Measurements from ENCODE around the gene CERS2. TPM values are rescaled to one million over a fixed set of nuclear protein-coding genes. Genes with fewer than 3 reads are reported as not detected.

CERS2 gene
- total and polyA plus RNA-seq, 8 donors, result 213 to 359 (median 260) TPM

GRCh38 chr1:150967936-150968335 lies 6.7 kb downstream of the CERS2 start:
- H3K36me3 ChIP-seq, result peaks cover 0 to 69% of the 10 kb centered on the region in 2 donors
- no peak for ATAC-seq
- H3K27me3 ChIP-seq, result no peaks in the 10 kb centered on the region
- peaks cover 26 to 40% of the 10 kb centered on the region in 2 donors for H3K4me1 ChIP-seq
- no peak overlapping the region for H3K4me3 ChIP-seq
- intact Hi-C loops (cut with DNase I), result no loop called here
- H3K9me3 ChIP-seq, result no peaks in the 10 kb centered on the region
- no peak overlapping the region for H3K27ac ChIP-seq
- DNase-seq, result no peak
- TF ChIP-seq, protein P1, sequence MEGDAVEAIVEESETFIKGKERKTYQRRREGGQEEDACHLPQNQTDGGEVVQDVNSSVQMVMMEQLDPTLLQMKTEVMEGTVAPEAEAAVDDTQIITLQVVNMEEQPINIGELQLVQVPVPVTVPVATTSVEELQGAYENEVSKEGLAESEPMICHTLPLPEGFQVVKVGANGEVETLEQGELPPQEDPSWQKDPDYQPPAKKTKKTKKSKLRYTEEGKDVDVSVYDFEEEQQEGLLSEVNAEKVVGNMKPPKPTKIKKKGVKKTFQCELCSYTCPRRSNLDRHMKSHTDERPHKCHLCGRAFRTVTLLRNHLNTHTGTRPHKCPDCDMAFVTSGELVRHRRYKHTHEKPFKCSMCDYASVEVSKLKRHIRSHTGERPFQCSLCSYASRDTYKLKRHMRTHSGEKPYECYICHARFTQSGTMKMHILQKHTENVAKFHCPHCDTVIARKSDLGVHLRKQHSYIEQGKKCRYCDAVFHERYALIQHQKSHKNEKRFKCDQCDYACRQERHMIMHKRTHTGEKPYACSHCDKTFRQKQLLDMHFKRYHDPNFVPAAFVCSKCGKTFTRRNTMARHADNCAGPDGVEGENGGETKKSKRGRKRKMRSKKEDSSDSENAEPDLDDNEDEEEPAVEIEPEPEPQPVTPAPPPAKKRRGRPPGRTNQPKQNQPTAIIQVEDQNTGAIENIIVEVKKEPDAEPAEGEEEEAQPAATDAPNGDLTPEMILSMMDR (IDR thresholded peaks at IDR 0.05), result no peak

DNA sequence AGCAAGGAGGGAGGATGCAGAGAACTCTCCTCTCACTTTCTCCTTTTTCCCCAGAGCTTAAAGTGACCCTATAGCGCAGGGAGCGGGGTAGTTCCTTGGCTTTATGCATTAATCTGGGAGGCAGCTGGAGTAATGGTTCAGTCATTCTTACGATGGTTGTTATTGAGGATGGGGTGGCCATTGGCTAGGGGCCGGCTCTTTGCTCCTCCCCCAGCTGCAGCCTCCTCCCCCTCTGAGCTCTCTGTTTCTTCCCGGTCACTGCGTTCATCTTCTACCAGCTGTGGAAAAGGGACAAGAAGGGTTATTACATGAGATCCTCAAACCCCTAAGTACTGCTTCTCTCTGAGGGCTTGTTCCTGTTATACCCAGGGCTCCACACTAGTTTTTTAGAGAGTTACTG lies 8.6 kb downstream of the CERS2 start:
- TF ChIP-seq, protein P1 (IDR thresholded peaks at IDR 0.05), result no peak
- Histone ChIP-seq H3K9me3 (no peaks in the 10 kb centered on the region), H3K36me3 (peaks cover 0 to 88% of the 10 kb centered on the region in 2 donors), H3K27ac (no peak overlapping the region), H3K27me3 (no peaks in the 10 kb centered on the region), H3K4me3 (no peak overlapping the region), H3K4me1 (peaks cover 9 to 28% of the 10 kb centered on the region in 2 donors)
- DNase-seq (no peak), ATAC-seq (no peak)
- intact Hi-C loops (cut with DNase I), result no loop called here

- DNase-seq (no peak), ATAC-seq (no peak)
- Histone ChIP-seq H3K9me3 (no peaks in the 10 kb centered on the region), H3K27me3 (no peaks in the 10 kb centered on the region), H3K36me3 (peaks cover 0 to 92% of the 10 kb centered on the region in 2 donors), H3K4me3 (no peak overlapping the region), H3K4me1 (peaks cover 5 to 24% of the 10 kb centered on the region in 2 donors), H3K27ac (no peak overlapping the region)
- intact Hi-C loops (cut with DNase I), result no loop called here
- TF ChIP-seq, protein P1 (IDR thresholded peaks at IDR 0.05), result no peak
Observed at GRCh38 chr1:150965605-150966004, 9.0 kb downstream of the CERS2 start.

- Histone ChIP-seq H3K9me3 (no peaks in the 10 kb centered on the region), H3K4me1 (peaks cover 0 to 9% of the 10 kb centered on the region in 2 donors), H3K4me3 (no peak overlapping the region), H3K27me3 (no peaks in the 10 kb centered on the region), H3K36me3 (peaks cover 0 to 100% of the 10 kb centered on the region in 2 donors), H3K27ac (peak overlapping the region in 1 of 2 donors; percentile 18)
- TF ChIP-seq, protein P1 (IDR thresholded peaks at IDR 0.05), result no peak
- DNase-seq (no peak), ATAC-seq (no peak)
- intact Hi-C loops (cut with DNase I), result no loop called here
Observed at GRCh38 chr1:150964164-150964489, 10.5 kb downstream of the CERS2 start.

DNA sequence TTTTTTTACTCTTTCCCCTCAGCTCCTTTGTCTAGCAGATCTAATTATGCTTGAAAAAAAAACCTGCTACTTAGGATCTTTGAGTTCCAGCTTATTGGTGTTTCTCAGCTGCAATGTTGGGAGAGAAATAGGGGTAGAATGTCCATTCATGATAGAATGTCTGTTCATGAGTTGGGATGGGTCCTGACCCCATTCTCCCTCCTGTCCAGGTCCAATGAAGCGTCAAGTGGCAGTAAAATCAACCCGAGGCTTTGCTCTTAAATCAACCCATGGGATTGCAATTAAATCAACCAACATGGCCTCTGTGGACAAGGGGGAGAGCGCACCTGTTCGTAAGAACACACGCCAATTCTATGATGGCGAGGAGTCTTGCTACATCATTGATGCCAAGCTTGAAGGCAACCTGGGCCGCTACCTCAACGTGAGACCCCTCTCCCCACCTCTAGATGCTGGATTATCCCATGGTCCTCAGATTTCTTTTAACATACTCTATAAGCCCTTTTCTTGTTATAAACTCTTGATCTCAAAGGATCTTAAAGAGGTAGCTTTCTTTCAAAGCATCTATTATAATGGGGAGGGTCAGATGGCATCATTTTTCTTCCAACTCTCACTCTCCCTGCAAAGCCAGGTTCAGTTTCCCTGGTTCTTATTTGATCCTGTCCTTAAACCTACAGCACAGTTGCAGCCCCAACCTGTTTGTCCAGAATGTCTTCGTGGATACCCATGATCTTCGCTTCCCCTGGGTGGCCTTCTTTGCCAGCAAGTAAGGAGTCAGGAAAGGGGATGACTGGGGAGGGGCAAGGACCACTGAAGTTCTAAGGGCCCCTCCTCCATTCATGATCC lies 11.1 kb downstream of the CERS2 start:
- intact Hi-C loops (cut with DNase I), result no loop called here
- H3K36me3 ChIP-seq, result peaks cover 0 to 100% of the 10 kb centered on the region in 2 donors
- TF ChIP-seq, protein P1 (IDR thresholded peaks at IDR 0.05), result no peak
- H3K4me3 ChIP-seq, result no peak overlapping the region
- no peaks in the 10 kb centered on the region for H3K9me3 ChIP-seq
- no peaks in the 10 kb centered on the region for H3K27me3 ChIP-seq
- H3K27ac ChIP-seq, result peak overlapping the region in 1 of 2 donors; percentile 5
- peaks cover 0 to 7% of the 10 kb centered on the region in 2 donors for H3K4me1 ChIP-seq
- ATAC-seq, result no peak
- no peak for DNase-seq

Data from left lung (tissue), 10 donors.